HT1080 (cell line): ENCODE results near the gene FAF1. TPM values are rescaled to one million over a fixed set of nuclear protein-coding genes. Genes with fewer than 3 reads are reported as not detected.

Source experiments
- DNase-seq: peaks from one replicate; pipeline ENCODE4 v3.0.0-alpha.2; 2015; ENCODE audit warnings: low read depth
- total RNA-seq: library from RNA; depleted of rRNA; stranded (reverse); fragments of >200 nt; shearing (Covaris generic); gene quantifications from 2 replicates; pipeline ENCODE4 v1.2.3, GENCODE V29; 2014

FAF1 gene
- total RNA-seq, 1 experiment from 2014 or later: 61.0 TPM

DNA sequence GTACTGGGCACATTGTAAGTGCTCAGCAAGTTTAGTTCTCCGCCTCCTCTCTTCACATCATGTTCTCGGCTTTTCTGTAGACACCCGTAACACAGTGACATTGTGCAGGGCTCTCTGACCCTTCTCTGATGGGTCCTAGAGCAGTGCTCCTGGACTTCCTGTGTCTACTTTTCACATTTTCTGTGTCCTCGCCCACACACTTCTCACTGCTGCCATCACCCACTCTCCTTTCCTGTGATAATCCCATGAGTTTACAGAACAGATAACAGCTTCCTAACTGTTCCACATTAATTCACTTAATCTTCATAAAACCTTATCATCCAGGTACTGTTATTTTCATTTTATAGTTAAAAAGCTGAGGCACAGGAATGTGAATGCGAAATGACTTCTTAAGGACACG is 523.6 kb downstream of the FAF1 start:
- no peak for DNase-seq

DNA sequence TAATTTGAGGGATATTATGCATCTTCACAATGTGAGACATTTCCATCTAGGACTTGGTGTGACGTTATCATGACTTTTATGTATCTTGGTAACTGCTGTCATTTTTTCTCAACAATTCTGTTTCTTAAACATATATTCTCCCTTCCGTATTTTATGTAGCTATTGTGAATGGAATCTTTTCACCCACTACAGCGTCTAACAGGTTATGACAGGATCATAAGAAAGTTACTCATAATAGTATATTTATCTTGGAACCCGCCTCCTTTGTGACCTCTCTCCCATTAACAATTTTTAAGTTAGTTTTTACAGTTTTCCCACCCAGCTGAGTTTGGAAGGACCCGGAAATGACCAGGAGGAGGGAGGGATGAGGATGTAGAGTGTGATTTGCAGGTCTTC is 530.1 kb downstream of the FAF1 start:
- DNase-seq: no peak

DNA sequence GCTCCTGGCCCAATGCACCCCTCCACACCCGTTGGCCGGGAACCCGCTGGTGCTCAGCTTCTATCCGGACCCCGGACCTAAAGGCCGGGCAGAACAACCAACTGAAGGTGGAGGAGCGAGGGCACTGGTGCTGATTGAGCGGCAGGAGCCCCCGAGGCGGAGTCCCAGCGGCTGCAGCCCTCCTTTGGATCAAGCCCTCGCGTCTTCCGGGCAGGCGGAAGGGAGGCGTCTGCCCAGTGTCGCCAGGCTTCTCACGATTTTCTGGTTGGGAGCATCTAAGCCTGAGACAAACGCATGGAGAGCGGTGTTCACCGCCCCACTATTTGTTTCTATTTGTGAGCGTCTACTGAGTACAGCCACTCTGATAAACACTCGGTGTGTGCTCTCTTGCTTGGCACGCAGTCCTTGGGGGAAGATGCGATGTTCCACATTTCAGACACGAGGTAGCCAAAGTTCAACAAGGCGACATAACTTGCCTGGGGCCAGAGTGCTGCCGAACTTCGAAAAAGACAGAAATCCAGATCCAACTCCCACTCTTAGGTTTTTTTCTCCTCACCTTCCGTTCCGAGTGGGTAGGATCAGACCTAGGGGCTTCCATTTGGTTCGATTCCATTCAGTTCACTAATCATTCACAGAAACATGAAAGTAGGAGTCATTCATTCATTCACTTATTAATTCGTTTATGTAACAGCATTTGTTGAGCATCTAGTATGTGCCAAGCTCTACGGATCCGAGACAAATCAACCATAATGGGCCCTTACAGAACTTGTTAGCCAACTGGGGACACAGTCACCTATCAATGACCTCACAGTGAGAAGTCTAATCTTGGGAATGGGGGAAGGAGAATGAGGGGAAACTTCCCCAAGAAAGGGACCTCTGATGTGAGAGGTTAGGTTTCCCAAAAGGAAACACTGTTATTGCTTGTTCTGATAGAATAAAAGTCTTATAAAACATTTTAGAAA is 532.0 kb downstream of the FAF1 start:
- DNase-seq: no peak

DNA sequence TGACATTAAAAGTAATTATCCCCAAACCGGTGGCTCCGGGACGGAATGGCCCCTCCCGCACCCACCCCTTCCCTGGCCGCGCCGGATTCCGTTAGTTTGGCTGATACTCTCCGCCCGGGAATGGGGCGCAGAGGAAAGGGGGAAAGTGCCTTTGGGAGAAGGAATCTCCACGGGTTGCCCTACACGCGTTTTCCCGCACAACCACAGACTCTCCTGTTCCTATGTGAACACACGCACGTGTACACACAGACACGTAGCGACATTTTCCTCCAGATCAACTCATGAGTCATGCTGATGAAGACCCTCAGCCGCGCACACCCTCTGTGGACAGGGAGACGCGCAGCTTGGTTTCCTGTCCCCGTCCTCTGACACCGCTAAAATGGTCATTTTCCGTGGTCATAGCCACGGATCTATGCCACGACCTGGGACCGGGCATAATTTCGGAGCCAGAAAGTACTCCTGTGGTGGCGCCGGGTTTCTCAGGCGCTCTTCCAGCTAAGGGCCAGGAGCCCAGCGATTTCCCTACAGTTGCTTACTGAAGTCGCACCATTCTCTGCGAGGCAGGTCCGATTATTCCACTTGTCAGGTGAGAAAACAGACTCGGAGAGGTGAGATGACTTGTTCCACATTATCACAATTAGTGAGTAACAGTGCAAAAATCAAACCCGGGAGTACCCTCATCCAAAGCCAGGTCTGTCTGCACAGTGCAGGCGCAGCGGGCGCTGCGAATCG is 532.8 kb downstream of the FAF1 start:
- DNase-seq: no peak

DNA sequence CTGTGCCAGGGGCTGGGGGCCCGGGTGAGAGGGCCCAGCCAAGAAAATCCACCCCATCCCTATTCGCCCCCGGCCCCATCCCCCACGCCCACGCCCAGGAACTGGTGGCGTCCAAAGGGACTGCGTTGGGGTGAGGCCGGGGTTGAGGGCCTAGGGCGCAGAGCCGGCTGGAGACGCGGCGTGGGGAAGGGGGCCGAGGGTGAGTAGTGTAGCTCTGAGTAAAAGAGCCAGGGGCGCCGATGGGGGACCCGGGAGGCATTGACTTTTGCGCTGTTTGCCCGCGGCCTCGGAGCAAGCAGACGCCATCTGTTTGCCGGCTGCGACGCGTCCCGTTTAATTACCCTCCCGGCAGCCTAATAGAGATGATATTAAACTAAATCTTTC is 533.4 kb downstream of the FAF1 start:
- no peak for DNase-seq

DNA sequence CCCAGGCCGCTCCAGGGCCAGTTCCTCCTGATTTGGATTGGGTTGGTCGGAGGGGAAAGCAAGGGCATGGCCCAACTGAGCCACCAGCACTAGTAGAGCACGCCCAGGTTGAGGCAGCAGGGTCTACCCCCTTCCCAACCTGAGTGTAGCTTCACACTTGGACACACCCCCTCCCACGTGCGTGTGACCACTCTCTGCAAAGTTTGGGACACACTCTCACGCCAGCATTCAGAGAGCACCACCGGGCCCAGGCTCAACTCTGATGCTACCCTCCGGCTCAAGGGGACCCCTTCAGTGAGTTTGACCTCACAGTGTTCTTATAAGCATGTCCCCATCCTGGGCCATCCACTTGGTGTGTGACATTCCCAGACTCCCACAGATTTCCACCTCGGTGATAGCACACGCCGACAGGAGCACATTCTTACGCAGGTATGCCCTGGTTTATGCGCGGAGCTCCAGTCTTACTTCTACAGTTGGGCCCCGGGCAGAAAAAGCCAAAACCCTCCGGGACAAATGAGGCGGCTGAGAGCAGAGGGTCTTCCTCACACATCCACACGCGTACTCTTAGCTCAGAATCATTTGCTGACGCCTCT is 533.9 kb downstream of the FAF1 start:
- no peak for DNase-seq

DNA sequence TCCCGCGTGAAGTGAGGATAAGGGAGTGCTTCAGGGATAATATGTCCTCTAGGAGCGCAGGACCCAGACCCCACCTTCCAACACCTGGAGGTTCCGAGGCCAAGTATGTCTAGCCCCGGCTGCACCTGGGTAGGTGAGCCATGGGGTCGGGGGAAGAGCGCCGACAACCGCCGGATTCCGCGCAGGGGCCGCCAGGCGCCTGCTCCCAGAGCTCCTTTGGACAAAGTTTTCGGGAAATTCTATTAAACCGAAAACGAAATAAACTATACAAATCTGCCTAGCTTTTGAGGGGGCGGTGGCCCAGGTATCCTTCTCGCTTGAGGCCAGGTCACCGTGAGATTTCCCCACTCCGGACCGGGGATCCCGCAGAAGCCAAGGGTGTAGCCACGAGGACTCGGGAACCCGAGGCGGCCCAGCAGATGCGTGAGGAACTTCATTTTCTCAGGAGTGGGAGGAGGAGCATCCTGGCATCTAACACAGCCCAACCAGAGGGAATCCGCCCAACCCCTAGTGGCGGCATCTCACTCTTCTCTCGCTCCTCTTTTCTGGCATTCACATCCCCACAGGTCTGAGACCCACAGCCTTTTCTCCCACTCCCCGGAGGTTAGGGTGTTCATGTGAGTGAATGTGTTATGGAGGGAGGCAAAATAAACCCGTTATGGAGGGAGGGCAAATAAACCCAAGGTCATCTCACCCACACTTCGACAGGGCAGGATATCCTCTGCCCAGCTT is 534.5 kb downstream of the FAF1 start:
- DNase-seq: no peak

DNA sequence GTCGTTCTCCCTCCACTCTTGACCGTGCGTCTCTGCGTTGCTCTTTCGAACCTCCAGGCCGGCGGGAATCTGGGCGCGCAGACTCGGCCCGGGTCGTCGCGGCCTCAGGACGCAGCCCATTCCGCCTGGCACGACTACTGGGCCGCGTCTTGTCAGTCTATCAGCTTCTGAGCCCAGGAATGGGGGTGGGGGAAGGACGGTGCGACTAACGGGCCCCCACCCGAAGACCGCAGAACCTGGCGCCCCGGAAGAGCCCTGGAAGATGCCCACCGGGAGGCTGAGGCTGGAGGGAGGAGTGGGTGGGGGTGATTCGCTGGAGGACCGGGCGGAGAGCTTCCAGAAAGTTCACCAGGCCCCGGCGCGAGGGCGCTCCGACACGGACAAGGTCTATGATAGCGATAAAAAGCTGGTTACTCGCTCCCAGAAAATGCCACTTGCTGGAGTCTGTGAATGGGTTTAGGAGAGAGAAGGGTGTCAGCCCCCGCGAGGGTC is 535.1 kb downstream of the FAF1 start:
- DNase-seq: no peak

DNA sequence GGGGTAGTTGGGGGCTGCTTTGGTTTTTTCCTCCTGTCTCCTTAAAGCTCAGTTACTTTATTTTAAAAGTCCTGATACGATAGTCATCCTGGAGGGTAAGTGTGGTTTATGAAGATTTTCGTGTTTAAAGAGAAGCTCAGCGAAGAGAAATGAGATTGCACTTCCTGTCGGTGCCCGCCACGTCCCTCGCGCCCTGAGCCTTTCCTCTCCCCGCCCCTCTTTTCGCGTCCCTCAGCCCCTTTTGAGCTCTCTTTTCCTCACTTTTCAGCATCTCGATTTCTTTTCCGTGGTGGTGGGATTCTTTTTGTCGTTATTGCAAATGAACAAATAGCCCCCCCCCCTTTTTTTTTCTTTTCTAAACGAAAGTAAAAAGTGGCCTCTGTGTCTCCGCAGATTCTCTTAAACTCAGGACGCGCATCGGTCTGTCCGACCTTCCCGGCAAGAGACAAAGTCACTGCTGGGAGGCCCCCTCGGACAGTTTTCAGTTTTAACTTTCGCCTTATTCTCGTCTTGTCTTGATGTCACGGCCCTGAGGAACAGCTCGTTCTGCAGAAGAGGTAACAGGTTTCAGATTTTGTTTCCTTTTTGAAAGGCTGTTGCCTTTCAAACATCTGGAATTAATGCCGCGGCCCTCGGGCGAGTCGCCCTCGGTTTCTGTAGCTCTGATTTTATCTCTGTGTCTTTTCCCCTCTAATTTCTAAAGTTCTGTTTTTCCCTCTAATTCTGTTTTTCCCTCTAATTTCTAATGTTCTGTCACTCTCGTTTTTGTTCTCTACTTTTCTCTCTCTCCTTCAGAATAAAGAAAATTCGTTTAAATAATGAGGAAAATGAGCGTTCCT is 535.8 kb downstream of the FAF1 start:
- DNase-seq: no peak

DNA sequence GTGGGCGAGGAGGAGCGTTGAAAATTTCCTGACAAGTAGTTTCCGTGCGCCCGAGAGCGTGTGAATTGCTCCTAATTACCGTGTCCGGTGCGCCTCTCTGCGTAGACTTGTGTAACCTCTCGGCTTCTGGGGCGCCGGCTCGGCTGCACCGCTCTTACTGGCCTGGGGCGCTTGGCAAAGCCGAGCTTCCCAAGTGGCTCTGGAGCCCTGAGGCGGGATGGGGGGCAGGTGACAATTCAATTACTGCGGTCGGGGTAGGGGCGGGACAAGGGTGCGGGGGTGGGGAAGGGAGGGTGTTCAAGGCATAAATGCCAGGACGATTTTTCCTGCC is 536.4 kb downstream of the FAF1 start:
- no peak for DNase-seq

DNA sequence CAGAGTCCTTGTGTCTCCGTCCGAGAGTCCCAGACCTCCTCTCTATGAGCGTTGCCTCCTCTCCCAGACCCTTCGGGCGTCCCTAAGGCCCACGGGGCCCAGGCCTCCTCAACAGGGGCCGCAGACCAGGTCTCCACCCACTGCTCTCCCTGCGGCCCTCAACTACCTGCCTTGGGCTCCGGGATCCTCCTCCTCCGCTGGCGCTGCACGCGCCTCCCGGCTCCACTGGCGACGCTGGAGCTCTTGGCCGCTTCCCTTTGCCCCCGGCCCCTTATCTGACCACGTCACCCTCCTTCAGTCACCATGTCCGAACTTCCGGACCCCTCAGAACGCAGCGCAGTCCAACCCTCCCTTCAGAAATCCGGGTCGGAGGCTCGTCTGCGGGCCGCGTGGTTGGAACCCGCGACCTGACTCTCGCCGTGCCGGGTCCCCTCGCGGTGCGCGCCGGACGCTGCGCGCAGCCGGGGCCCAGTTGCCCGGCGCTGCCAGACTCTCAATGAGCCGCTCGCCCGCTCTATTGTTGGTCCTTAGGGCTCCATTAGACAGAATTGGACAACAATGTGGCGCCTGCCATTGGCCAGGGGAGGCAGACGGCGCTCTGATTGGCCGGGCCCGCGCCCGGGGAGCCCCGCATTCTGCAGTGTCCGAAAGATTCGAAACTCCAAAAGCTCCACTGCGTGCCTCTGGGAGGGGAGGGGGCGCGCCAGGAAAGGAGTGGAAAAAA is 537.0 kb downstream of the FAF1 start, which contains the start of gene DMRTA2:
DMRTA2 (minus strand) TSS at position 498 of the 724 bp plus-strand sequence. CDS start 1,907 bp downstream, outside the sequence.
- DNase-seq: no peak

DNA sequence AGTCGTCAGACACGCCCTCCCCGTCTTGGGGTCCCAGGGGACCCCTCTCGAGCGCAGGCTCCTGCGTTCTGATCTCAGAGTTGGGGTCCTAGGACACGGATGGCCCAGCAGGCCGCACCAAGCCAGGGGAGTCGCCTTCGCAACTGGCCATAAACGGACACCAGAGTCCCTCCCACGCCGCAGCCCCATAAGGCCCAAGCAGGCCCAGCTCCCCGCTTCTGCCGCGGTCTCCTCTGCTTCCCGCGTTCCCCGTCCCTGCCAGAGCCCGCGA is 537.5 kb downstream of the FAF1 start:
- no peak for DNase-seq

DNA sequence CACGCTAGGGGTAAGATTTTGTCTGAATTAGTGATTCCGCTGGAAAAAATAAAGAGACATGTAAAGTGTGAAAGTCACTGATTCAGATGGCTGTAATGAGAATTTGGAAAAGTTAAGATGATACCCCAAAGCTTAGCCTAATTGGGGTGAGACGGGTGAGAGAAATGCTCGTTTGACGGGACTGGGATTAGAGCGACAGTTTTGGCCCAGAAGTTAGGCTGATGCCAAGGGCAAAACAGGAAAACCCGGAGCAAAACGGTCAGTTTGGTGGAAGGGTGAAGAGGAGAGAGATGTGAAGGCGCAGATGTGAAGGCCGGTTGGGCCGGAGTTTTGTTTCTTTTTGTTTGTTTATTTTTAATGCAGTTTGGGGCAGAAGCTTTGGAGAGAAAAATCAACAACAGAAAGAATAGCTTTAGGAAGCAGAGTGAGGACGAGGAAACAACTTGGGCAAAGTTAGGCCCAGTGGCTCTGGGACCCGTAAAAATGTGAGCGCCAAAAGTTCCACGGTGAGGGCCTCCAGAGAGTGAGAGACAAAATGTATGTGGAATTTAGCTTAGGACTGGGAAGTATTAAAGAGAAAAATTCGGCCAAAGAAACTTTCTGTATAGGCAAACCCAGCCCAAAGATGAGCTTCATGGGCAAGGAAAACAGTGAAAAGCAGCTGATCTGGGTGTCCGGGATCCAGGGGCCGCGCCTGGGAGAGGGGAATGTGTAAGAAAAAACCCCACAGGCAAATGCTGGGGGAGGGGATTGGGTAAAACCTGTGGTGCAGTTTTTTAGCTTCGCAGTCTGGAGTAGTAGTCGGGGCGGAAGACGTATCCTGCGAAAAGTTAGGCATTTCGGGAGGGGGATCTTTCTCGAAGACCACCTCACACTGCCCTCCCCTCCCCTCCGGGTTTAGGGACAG is 538.0 kb downstream of the FAF1 start:
- DNase-seq: no peak

DNA sequence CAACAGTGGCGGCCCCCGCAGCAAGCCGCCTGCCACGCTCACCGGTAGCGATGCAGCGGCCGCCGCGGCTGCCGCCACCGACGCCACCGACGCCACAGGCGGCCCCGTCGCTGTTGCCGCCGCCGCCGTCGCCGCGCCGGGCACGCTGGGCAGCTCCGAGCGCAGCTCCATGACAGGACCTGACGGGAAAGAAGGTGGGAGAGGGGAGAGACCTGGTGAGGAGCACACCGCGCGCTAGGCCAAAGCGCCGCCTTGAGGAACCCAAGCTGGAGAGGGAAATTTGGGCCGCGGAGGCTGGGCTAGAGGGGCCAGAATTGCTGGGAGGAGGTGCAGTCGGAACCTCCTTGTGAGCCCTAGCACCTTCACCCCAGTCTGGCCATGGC is 538.7 kb downstream of the FAF1 start:
- no peak for DNase-seq

DNA sequence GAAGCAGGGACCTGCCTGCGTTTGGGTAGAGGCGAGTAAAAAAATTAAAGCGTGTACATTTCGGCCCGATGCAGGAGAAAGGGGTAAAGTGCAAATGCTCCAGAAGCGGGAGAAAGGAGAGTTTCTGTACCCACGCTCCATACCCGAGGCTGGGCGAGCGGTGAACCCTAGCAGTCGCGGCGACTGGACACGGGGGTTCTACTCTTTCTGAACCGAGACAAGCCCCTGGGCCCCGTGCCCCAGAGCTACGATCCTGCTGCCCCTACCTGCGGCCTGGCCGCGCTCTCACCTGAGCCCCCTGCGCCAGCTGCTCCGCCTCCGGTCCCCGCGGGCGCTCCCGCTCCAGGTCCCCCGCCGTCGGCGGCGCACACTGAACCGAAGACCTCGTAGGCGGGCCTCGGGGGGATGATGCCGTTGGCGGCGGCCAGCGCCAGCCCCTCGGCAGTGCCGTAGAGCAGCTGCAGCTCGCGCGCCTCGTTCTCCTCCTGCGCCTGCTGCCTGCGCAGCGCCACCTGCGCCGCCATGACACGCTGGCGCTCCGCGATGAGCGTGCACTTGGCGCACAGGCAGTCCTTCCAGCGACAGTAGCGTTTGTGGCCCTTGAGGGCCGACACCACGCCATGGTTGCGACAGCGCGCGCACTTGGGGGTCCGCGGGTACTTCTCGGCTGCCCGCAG is 539.2 kb downstream of the FAF1 start:
- no peak for DNase-seq

DNA sequence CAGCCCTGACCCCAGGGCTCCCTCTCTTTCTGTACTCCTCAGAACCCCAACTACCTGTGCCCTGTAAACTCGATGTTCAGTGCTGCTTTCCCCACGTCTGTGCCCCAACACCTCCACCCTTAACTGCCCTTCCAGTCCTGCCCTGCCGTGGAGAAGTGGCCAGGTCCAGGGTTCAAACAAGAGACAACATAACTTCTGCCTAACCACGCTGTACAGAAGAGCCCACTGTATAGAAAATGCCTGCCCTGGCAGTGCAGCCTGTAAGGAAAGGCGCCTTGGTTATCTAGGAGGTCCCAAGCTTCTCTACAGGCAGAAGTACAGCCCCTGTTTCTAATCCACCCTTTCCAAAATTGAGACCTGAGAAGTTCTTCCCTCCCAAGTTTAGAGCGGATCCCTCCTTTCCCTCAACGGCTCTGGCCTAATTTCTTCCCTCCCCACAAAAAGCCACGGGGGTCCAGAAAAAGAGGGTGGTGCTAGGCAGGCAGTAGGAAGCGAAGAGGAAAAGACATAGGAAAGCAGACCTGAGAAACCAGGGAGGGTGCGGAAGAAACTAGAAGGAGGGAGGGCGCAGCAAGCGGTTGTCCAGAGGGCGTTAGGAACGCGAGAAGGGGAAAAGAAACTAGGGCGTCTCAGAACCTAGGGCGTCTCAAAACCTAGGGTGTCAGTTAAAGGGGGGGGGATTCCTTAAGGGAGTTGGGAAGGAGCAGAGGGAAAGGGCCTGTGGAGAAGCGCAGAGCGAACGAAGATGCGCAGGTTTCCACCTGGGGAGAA is 540.0 kb downstream of the FAF1 start:
- no peak for DNase-seq

DNA sequence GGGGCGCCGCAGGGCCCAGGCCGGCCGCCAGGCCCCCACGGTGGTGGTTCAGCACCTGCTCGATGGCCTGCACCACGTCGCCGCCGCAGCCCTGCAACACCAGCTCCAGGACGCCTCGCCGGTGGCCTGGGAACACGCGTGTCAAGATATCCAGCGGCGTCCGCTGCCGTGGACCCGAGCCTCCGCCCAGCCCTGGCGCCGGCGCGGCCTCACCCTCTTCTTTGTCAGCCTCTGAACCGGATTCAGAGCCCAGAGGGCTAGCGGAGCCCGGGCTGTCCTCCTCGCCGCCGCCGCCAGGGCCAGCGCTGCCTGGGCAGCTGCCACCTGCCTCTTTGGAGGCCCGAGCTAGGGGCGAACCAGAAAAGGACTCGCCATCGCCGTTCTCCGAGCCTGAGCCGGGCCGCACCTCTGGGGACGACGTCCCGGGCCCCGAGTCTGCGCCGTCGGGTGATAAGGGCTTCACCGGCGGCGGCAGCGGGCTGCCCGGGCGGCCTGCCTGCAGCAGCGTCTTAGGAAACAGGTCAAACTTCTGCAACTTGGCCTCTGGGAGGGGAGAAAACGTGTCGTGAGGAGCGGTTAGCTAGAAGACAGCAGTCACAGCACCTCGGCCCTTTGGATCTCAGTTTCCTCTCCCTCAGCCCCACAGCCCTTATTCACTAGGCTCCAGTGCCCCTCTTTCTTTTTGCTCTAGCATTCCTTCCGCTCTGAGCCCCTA is 540.7 kb downstream of the FAF1 start:
- no peak for DNase-seq
